ENCODE data around the gene TCEAL3. TPM values are rescaled to one million over a fixed set of nuclear protein-coding genes. Genes with fewer than 3 reads are reported as not detected.
A peak's percentile ranks its signal among the peaks of the same experiment; 100 is the strongest.

The TCEAL3 gene
- polyA plus RNA-seq, 3 donors, result 1.8 to 3.7 (median 2.1) TPM

DNA sequence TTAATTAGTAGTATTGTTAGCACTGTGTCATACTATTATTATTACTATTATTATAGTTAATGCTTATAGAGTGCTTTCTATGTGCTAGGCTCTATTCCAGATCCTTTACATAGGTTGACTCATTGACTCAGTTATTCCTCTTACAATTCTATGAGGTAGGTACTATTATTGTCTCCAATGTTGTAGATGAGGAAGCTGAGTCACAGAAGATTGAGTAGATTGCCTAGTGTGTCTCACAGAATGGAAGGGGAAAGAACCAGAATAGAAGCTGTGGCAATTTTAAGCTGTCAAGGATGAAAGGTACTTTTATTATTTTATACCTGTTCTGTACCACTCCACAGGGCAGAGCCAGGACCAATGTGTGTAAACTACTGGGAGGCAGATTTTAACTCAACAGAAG is 19.1 kb downstream of the TCEAL3 start:
- H3K4me2 ChIP-seq (replicated peaks; ENCODE audit: extremely low read depth, low read length, poor library complexity, severe bottlenecking), result no peak overlapping the region

DNA sequence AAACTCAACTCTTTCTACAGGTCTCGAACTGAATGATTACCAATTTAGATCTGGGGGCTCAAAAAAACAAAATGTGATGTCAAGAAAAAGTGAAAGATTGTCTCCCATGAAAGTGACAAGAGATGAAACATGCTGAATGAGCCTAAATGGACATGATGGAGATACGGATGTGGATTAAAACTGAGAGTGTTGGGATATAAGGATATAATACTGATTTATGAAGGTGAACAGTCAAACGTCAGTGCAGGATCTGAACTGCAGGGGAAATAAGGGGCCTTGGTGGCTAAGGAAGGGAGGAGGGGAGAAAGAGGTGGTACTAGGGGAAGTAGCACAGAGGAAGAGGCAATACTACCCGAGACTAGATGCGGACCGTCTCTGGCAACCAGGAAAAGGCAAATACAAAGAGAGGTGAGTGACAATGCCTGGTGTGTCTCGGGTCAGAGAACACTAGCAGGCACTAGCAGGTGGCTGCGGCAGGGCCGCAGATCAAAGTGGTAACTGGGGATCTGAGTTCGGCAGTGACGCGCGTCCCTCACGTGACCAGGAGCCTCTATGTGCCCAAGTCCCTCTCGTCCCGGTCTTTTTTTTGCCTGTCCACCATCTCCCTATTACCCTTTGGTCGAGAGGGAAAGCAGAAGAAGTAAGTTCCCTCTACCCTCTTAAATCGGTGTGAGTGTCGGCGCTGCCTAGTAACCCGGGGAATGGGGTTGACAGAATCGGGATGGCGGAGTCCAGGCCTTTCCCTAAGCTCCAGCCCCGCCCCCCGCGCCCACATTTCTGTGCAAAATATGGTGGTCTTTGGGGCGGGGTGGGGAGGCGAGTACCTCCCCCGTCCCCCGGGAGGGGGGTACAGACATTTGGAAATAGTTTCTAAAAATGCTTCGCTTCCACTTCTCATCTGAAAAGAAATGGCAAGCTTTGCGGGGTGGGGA is 20.9 kb downstream of the TCEAL3 start, which contains the start of gene TCEAL1:
TSS of gene TCEAL1 (plus strand) at position 590 of the 932 bp plus-strand sequence. CDS start 942 bp downstream, outside the sequence.
- H3K27me3 ChIP-seq (ENCODE audit: control insufficient read depth in 2 of 2, insufficient read depth in 2 of 2, low read length in 2 of 2), result no peaks in the 10 kb centered on the region
- H3K27me3 Mint-ChIP-seq (ENCODE audit: low read depth in 3 of 3), result peaks cover 0 to 5% (median 0%) of the 10 kb centered on the region in 3 donors
- H3K27ac Mint-ChIP-seq, result peak within 1 kb of the TSS; percentile 67 to 88 (median 77)
- peak within 1 kb of the TSS; percentile 90 to 94 for H3K4me3 Mint-ChIP-seq
- H3K9me3 Mint-ChIP-seq, result no peaks in the 10 kb centered on the region
- peak within 1 kb of the TSS; percentile 75 for H2AFZ ChIP-seq (ENCODE audit: insufficient read depth, low read depth, low read length, poor library complexity, severe bottlenecking)
- H3K9ac ChIP-seq (ENCODE audit: insufficient read depth, low read length, poor library complexity, severe bottlenecking), result peak within 1 kb of the TSS; percentile 68
- H3K4me3 ChIP-seq (replicated peaks in 1 of 3; ENCODE audit: low read depth in 2 of 3, low read length in 3 of 3), result peak within 1 kb of the TSS; percentile 75 to 82 (median 77)
- H3K79me2 ChIP-seq (ENCODE audit: insufficient read depth, low read length), result no peaks in the 10 kb centered on the region
- WGBS (ENCODE audit: insufficient coverage), result 0% methylated on average over 6 of the region's 32 CpGs
- H3K4me1 Mint-ChIP-seq, result peaks cover 14% of the 10 kb centered on the region
- intact Hi-C loops (cut with micrococcal nuclease), result no loop called here
- H3K4me2 ChIP-seq (replicated peaks; ENCODE audit: extremely low read depth, low read length, poor library complexity, severe bottlenecking), result peak within 1 kb of the TSS; percentile 78
- H3K9me3 ChIP-seq (replicated peaks in 1 of 2; ENCODE audit: control insufficient read depth in 1 of 2, insufficient read depth in 1 of 2, low read length in 2 of 2), result no peaks in the 10 kb centered on the region
- peak within 1 kb of the TSS; percentile 44 to 58 for H3K27ac ChIP-seq (ENCODE audit: low read depth in 1 of 2, low read length in 2 of 2)
- DNase-seq, result peak in 2 of 3 donors; percentile 9 to 21
- TF ChIP-seq, protein P1, sequence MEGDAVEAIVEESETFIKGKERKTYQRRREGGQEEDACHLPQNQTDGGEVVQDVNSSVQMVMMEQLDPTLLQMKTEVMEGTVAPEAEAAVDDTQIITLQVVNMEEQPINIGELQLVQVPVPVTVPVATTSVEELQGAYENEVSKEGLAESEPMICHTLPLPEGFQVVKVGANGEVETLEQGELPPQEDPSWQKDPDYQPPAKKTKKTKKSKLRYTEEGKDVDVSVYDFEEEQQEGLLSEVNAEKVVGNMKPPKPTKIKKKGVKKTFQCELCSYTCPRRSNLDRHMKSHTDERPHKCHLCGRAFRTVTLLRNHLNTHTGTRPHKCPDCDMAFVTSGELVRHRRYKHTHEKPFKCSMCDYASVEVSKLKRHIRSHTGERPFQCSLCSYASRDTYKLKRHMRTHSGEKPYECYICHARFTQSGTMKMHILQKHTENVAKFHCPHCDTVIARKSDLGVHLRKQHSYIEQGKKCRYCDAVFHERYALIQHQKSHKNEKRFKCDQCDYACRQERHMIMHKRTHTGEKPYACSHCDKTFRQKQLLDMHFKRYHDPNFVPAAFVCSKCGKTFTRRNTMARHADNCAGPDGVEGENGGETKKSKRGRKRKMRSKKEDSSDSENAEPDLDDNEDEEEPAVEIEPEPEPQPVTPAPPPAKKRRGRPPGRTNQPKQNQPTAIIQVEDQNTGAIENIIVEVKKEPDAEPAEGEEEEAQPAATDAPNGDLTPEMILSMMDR (IDR thresholded peaks at IDR 0.05), result no peak
- peaks cover 0 to 5% of the 10 kb centered on the region in 2 donors for H3K4me1 ChIP-seq (ENCODE audit: control insufficient read depth in 1 of 2, insufficient read depth in 2 of 2, low read length in 2 of 2)
- no peaks in the 10 kb centered on the region for H3K36me3 Mint-ChIP-seq
- no peaks in the 10 kb centered on the region for H4K20me1 ChIP-seq (ENCODE audit: insufficient read depth, low read length)
- no peaks in the 10 kb centered on the region for H3K36me3 ChIP-seq (replicated peaks in 1 of 2; ENCODE audit: control insufficient read depth in 1 of 2, insufficient read depth in 2 of 2, low read length in 2 of 2)

More for the DNA sequence above, 19.1 kb downstream of the TCEAL3 start:
- Histone ChIP-seq H2AFZ (ENCODE audit: insufficient read depth, low read depth, low read length, poor library complexity, severe bottlenecking) (no peak overlapping the region), H3K79me2 (ENCODE audit: insufficient read depth, low read length) (no peaks in the 10 kb centered on the region), H3K9me3 (replicated peaks in 1 of 2; ENCODE audit: control insufficient read depth in 1 of 2, insufficient read depth in 1 of 2, low read length in 2 of 2) (no peaks in the 10 kb centered on the region), H3K36me3 (replicated peaks in 1 of 2; ENCODE audit: control insufficient read depth in 1 of 2, insufficient read depth in 2 of 2, low read length in 2 of 2) (no peaks in the 10 kb centered on the region), H3K4me3 (replicated peaks in 1 of 3; ENCODE audit: low read depth in 2 of 3, low read length in 3 of 3) (no peak overlapping the region), H4K20me1 (ENCODE audit: insufficient read depth, low read length) (no peaks in the 10 kb centered on the region), H3K4me1 (ENCODE audit: control insufficient read depth in 1 of 2, insufficient read depth in 2 of 2, low read length in 2 of 2) (peaks cover 0 to 5% of the 10 kb centered on the region in 2 donors), H3K27me3 (ENCODE audit: control insufficient read depth in 2 of 2, insufficient read depth in 2 of 2, low read length in 2 of 2) (no peaks in the 10 kb centered on the region), H3K27ac (ENCODE audit: low read depth in 1 of 2, low read length in 2 of 2) (no peak overlapping the region), H3K9ac (ENCODE audit: insufficient read depth, low read length, poor library complexity, severe bottlenecking) (no peak overlapping the region)
- intact Hi-C loops (cut with micrococcal nuclease), result no loop called here
- no peaks in the 10 kb centered on the region for H3K36me3 Mint-ChIP-seq
- peaks cover 0 to 7% (median 0%) of the 10 kb centered on the region in 3 donors for H3K27me3 Mint-ChIP-seq (ENCODE audit: low read depth in 3 of 3)
- TF ChIP-seq, protein P1 (IDR thresholded peaks at IDR 0.05), result no peak
- DNase-seq, result peak in 1 of 3 donors; percentile 23
- no peak overlapping the region for H3K27ac Mint-ChIP-seq
- H3K4me1 Mint-ChIP-seq, result peaks cover 14% of the 10 kb centered on the region
- no peaks in the 10 kb centered on the region for H3K9me3 Mint-ChIP-seq
- no peak overlapping the region for H3K4me3 Mint-ChIP-seq

All from CD14-positive monocyte (primary cell).